B cell (primary cell): ENCODE data around the gene OR10G6. TPM values are rescaled to one million over a fixed set of nuclear protein-coding genes. Genes with fewer than 3 reads are reported as not detected.

Experiments used
- ATAC-seq: fragments of 200-7000 bp; cut with Tn5 transposase; one replicate; pipeline ENCODE4 v1.10.0; 2021; ENCODE audit warnings: low read depth, mild to moderate bottlenecking, moderate number of reproducible peaks, moderate library complexity
- CTCF ChIA-PET: fragments of 350-600 bp; sonication (Branson Sonifier 250); formaldehyde crosslinking; loops from one replicate; lab custom pipeline; 2021; ENCODE audit warnings: antibody characterized with exemption, inconsistent platforms; lab: Charles Lee
- POLR2A ChIA-PET: fragments of 350-600 bp; sonication (Branson Sonifier 250); formaldehyde crosslinking; loops from one replicate; lab custom pipeline; 2021; ENCODE audit warnings: antibody characterized with exemption; lab: Charles Lee
- DNase-seq: peaks from one replicate; pipeline ENCODE4 v3.0.0; 2013
- H2AFZ ChIP-seq: 2 replicates; pipeline ENCODE4 v1.6.1; 2012; ENCODE audit warnings: mild to moderate bottlenecking, low read depth, low read length; ENCODE audit not compliant: insufficient read depth, poor library complexity, severe bottlenecking
- H3K27ac ChIP-seq, 2 donors: 1 replicate in 1 of 2; 2 replicates in 1 of 2; pipeline ENCODE4 v1.5.1; 2012 to 2013; ENCODE audit warnings: low read length in 2 of 2, mild to moderate bottlenecking in 2 of 2, moderate library complexity in 1 of 2
- H3K27me3 ChIP-seq, 4 experiments: fragments of 200-600 bp in 1 of 4; sonication (generic) in 1 of 4; replicated peaks in 1 of 4; 1 replicate in 2 of 4; 2 replicates in 2 of 4; pipeline versions ENCODE4 v1.6.1 to v1.7.0; 2013 to 2016; ENCODE audit warnings: low read length in 3 of 4, mild to moderate bottlenecking in 2 of 4, mixed read lengths in 1 of 4, moderate library complexity in 1 of 4; ENCODE audit not compliant: insufficient read depth in 4 of 4, control insufficient read depth in 3 of 4; ENCODE audit errors: control extremely low read depth in 1 of 4
- H3K36me3 ChIP-seq, 2 experiments: replicated peaks in 1 of 2; 1 replicate in 1 of 2; 2 replicates in 1 of 2; pipeline versions ENCODE4 v1.6.1 to v1.7.1; 2013; ENCODE audit warnings: low read length in 1 of 2; ENCODE audit not compliant: insufficient read depth in 2 of 2, control insufficient read depth in 1 of 2; ENCODE audit errors: control extremely low read depth in 1 of 2, extremely low read depth in 1 of 2
- H3K4me1 ChIP-seq, 2 donors: fragments of 200-600 bp in 1 of 2; sonication (generic) in 1 of 2; 1 replicate in 1 of 2; 2 replicates in 1 of 2; pipeline versions ENCODE4 v1.5.1 to v1.6.1; 2013 to 2017; ENCODE audit warnings: low read length in 2 of 2; ENCODE audit not compliant: control insufficient read depth in 2 of 2, insufficient read depth in 2 of 2
- H3K4me2 ChIP-seq: replicated peaks from 2 replicates; pipeline ENCODE3; 2012; ENCODE audit warnings: mild to moderate bottlenecking, low read depth, low read length; ENCODE audit not compliant: poor library complexity, severe bottlenecking
- H3K4me3 ChIP-seq, 5 experiments: fragments of 200-600 bp in 1 of 5; sonication (generic) in 1 of 5; 1 replicate in 3 of 5; 2 replicates in 2 of 5; pipeline versions ENCODE4 v1.5.1 to v1.7.0; 2011 to 2016; ENCODE audit warnings: low read length in 4 of 5, mild to moderate bottlenecking in 4 of 5, low read depth in 2 of 5, control low read depth in 1 of 5, moderate library complexity in 1 of 5; ENCODE audit not compliant: insufficient read depth in 1 of 5; ENCODE audit errors: control extremely low read depth in 1 of 5, extremely low read depth in 1 of 5
- H3K79me2 ChIP-seq: fragments of 200-600 bp; sonication (generic); one replicate; pipeline ENCODE4 v1.6.0; 2016; ENCODE audit warnings: low read length; ENCODE audit not compliant: control insufficient read depth, insufficient read depth
- H3K9ac ChIP-seq: fragments of 200-600 bp; sonication (generic); 2 replicates; pipeline ENCODE4 v1.6.1; 2017; ENCODE audit warnings: mild to moderate bottlenecking, low read length, moderate library complexity
- H3K9me3 ChIP-seq, 3 donors: one replicate each; pipeline versions ENCODE4 v1.6.1 to v1.7.1; 2013; ENCODE audit warnings: low read length in 2 of 3; ENCODE audit not compliant: control insufficient read depth in 2 of 3, insufficient read depth in 1 of 3; ENCODE audit errors: control extremely low read depth in 1 of 3
- H4K20me1 ChIP-seq: 2 replicates; pipeline ENCODE4 v1.6.0; 2012; ENCODE audit warnings: mild to moderate bottlenecking, low read length; ENCODE audit not compliant: insufficient read depth, control insufficient read depth, poor library complexity, severe bottlenecking
- H3K27ac Mint-ChIP-seq: one replicate; pipeline ENCODE4 v1.8.0; 2021; ENCODE audit warnings: mixed read lengths
- H3K27me3 Mint-ChIP-seq: one replicate; pipeline ENCODE4 v1.8.0; 2021; ENCODE audit warnings: mixed read lengths
- H3K4me1 Mint-ChIP-seq: one replicate; pipeline ENCODE4 v1.8.0; 2021; ENCODE audit warnings: mixed read lengths
- H3K4me3 Mint-ChIP-seq: one replicate; pipeline ENCODE4 v1.8.0; 2021; ENCODE audit warnings: mixed read lengths
- H3K9me3 Mint-ChIP-seq: one replicate; pipeline ENCODE4 v1.8.0; 2022; ENCODE audit warnings: mixed read lengths; ENCODE audit not compliant: insufficient read depth
- CTCF ChIP-seq: fragments of 200-600 bp; IDR thresholded peaks from one replicate; pipeline ENCODE4 v1.8.0; 2022; ENCODE audit warnings: antibody characterized with exemption, mild to moderate bottlenecking
- EZH2 ChIP-seq: IDR thresholded peaks from 2 replicates; pipeline ENCODE4 v1.6.1; 2012; ENCODE audit warnings: borderline replicate concordance, low read depth, mild to moderate bottlenecking, moderate library complexity, low read length; ENCODE audit not compliant: insufficient read depth, poor library complexity, severe bottlenecking
- WGBS: methylation state at CpG from one replicate; pipeline ENCODE4 v1.1.5; 2013; ENCODE audit warnings: missing lambda C conversion rate; ENCODE audit not compliant: insufficient coverage; 5-methylcytosine and 5-hydroxymethylcytosine counted together
- intact Hi-C: fragments of 100-400 bp; cut with micrococcal nuclease; formaldehyde crosslinking; loops from one replicate; pipeline ENCODE4 v1.10.0; 2022
- polyA plus RNA-seq: library from polyadenylated mRNA; depleted of rRNA; stranded (reverse); fragments of >200 nt; gene quantifications from 2 replicates; pipeline ENCODE4 v1.2.3, GENCODE V29; 2012
- total RNA-seq, 2 donors: library from RNA; stranded (reverse); fragments of 120-200 nt in 1 of 2; gene quantifications; 1 replicate in 1 of 2; 2 replicates in 1 of 2; pipeline versions ENCODE4 v1.2.3 to v1.2.4, GENCODE V29; 2013 to 2022

OR10G6 gene
- total and polyA plus RNA-seq, 2 donors (not counting 1 experiment from before 2014, with no cell fraction given), result not detected

DNA sequence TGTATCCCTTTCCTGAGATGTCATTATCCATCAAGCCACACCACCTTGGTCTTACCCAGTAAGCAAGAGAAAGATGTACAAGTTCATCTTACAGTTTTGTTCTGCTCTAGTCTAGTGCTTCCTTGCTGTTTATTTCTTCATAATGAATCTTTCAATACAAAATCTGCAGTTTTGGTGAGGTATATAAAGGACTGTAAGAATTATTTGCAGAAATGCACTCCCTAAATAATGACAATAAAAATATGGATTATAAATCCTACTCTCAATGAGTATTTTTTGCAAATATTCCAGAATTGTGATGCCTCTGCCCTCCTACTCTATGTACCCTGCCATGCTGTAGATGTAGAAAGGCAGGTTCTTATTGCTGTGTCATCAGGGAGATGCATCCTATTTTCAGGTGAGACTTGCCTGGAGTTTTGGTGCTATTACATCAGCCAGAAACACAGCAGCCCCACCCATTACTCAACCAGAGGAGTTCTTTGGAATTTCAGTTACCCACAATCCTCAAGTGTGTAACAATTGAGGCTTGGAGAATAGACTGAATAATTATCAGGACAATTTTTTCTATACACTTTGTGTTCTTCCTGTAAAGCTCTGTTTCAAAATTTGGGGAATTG, 17.1 kb downstream of the OR10G6 start, which contains the start of gene OR10S1:
OR10S1 (minus strand) TSS at position 51 of the 617 bp plus-strand sequence. CDS start 117 bp downstream, outside the sequence.
- H3K27ac ChIP-seq, result no peak within 1 kb of the TSS
- ATAC-seq, result no peak
- POLR2A ChIA-PET, result no interaction called here
- H3K79me2 ChIP-seq, result no peaks in the 10 kb centered on the region
- DNase-seq, result no peak
- H3K27me3 Mint-ChIP-seq, result peaks cover 5% of the 10 kb centered on the region
- no peak within 1 kb of the TSS for H3K9ac ChIP-seq
- H3K4me1 ChIP-seq, result no peaks in the 10 kb centered on the region
- H3K27me3 ChIP-seq, result no peaks in the 10 kb centered on the region
- no peaks in the 10 kb centered on the region for H3K9me3 Mint-ChIP-seq
- TF ChIP-seq EZH2 (no peak), CTCF (no peak)
- H3K4me3 Mint-ChIP-seq, result no peak within 1 kb of the TSS
- no peaks in the 10 kb centered on the region for H3K36me3 ChIP-seq
- intact Hi-C loops, result no loop called here
- no peak within 1 kb of the TSS for H3K4me2 ChIP-seq
- CTCF ChIA-PET, result no interaction called here
- H2AFZ ChIP-seq, result no peak within 1 kb of the TSS
- H3K27ac Mint-ChIP-seq, result no peak within 1 kb of the TSS
- H3K9me3 ChIP-seq, result peaks cover 0 to 11% (median 0%) of the 10 kb centered on the region in 3 donors
- H4K20me1 ChIP-seq, result no peaks in the 10 kb centered on the region
- no peaks in the 10 kb centered on the region for H3K4me1 Mint-ChIP-seq
- no peak within 1 kb of the TSS for H3K4me3 ChIP-seq

GRCh38 chr11:123976770-123977560, 18.0 kb downstream of the OR10G6 start:
- H3K4me1 Mint-ChIP-seq, result no peaks in the 10 kb centered on the region
- ChIA-PET CTCF (no interaction called here), POLR2A (no interaction called here)
- peaks cover 5% of the 10 kb centered on the region for H3K27me3 Mint-ChIP-seq
- Histone ChIP-seq H3K27me3 (no peaks in the 10 kb centered on the region), H3K4me1 (no peaks in the 10 kb centered on the region), H3K4me2 (no peak overlapping the region), H3K4me3 (no peak overlapping the region), H3K9ac (no peak overlapping the region), H4K20me1 (no peaks in the 10 kb centered on the region), H2AFZ (no peak overlapping the region), H3K9me3 (peaks cover 0 to 11% (median 0%) of the 10 kb centered on the region in 3 donors), H3K27ac (no peak overlapping the region), H3K36me3 (no peaks in the 10 kb centered on the region), H3K79me2 (no peaks in the 10 kb centered on the region)
- ATAC-seq (no peak), DNase-seq (no peak)
- H3K27ac Mint-ChIP-seq, result no peak overlapping the region
- H3K9me3 Mint-ChIP-seq, result no peaks in the 10 kb centered on the region
- 90% methylated on average over 17 of the region's 18 CpGs for WGBS
- TF ChIP-seq CTCF, result no peak
- no peak for TF ChIP-seq EZH2
- no peak overlapping the region for H3K4me3 Mint-ChIP-seq
- intact Hi-C loops, result no loop called here
